ENCODE data around the gene LAMA2. TPM values are rescaled to one million over a fixed set of nuclear protein-coding genes. Genes with fewer than 3 reads are reported as not detected.

The LAMA2 gene
- total and polyA plus RNA-seq, 2 donors (not counting 1 experiment from before 2014, with no cell fraction given), result 19.5 to 67.5 TPM

GRCh38 chr6:128919412-128920180, 36.7 kb downstream of the LAMA2 start:
- no peaks in the 10 kb centered on the region for H3K79me2 ChIP-seq (ENCODE audit: control insufficient read depth, insufficient read depth, low read length)
- DNase-seq (ENCODE audit: low read depth in 2 of 2), result peak; percentile 19 to 28
- H3K27ac ChIP-seq (ENCODE audit: insufficient read depth, low read length), result peak overlapping the region; percentile 48
- no peaks in the 10 kb centered on the region for H3K9me3 ChIP-seq (ENCODE audit: control insufficient read depth, insufficient read depth, low read depth, low read length)
- H3K4me1 ChIP-seq (ENCODE audit: control insufficient read depth, extremely low read depth, insufficient read depth, low read length), result no peaks in the 10 kb centered on the region
- H3K4me2 ChIP-seq (ENCODE audit: extremely low read depth, insufficient read depth, low read length), result peak overlapping the region; percentile 8
- no peaks in the 10 kb centered on the region for H3K36me3 ChIP-seq (ENCODE audit: control insufficient read depth, insufficient read depth, low read length)
- no peak for TF ChIP-seq CTCF (conservative IDR thresholded peaks at IDR 0.05 in 1 of 2, IDR thresholded peaks at IDR 0.05 in 1 of 2; ENCODE audit: low read depth in 1 of 2, low read length in 2 of 2)
- no peak for TF ChIP-seq EZH2 (IDR thresholded peaks at IDR 0.05; ENCODE audit: low read length, missing control alignments)
- no peaks in the 10 kb centered on the region for H4K20me1 ChIP-seq (ENCODE audit: control insufficient read depth, extremely low read depth, insufficient read depth, low read length)
- no peak overlapping the region for H3K9ac ChIP-seq (ENCODE audit: insufficient read depth, low read length)
- H3K27me3 ChIP-seq (ENCODE audit: control insufficient read depth, insufficient read depth, low read length), result no peaks in the 10 kb centered on the region
- H3K4me3 ChIP-seq (replicated peaks in 1 of 4; ENCODE audit: control extremely low read depth in 1 of 4, insufficient read depth in 1 of 4, low read depth in 3 of 4, low read length in 4 of 4), result no peak overlapping the region
- H2AFZ ChIP-seq (ENCODE audit: low read length), result no peak overlapping the region

GRCh38 chr6:128925765-128926164, 42.8 kb downstream of the LAMA2 start:
- Histone ChIP-seq H3K79me2 (ENCODE audit: control insufficient read depth, insufficient read depth, low read length) (no peaks in the 10 kb centered on the region), H3K9ac (ENCODE audit: insufficient read depth, low read length) (no peak overlapping the region), H3K9me3 (ENCODE audit: control insufficient read depth, insufficient read depth, low read depth, low read length) (no peaks in the 10 kb centered on the region), H3K4me3 (replicated peaks in 1 of 4; ENCODE audit: control extremely low read depth in 1 of 4, insufficient read depth in 1 of 4, low read depth in 3 of 4, low read length in 4 of 4) (no peak overlapping the region), H4K20me1 (ENCODE audit: control insufficient read depth, extremely low read depth, insufficient read depth, low read length) (no peaks in the 10 kb centered on the region), H3K36me3 (ENCODE audit: control insufficient read depth, insufficient read depth, low read length) (no peaks in the 10 kb centered on the region), H3K27ac (ENCODE audit: insufficient read depth, low read length) (no peak overlapping the region), H3K4me2 (ENCODE audit: extremely low read depth, insufficient read depth, low read length) (no peak overlapping the region), H3K27me3 (ENCODE audit: control insufficient read depth, insufficient read depth, low read length) (no peaks in the 10 kb centered on the region), H2AFZ (ENCODE audit: low read length) (no peak overlapping the region), H3K4me1 (ENCODE audit: control insufficient read depth, extremely low read depth, insufficient read depth, low read length) (no peaks in the 10 kb centered on the region)
- no peak for TF ChIP-seq EZH2 (IDR thresholded peaks at IDR 0.05; ENCODE audit: low read length, missing control alignments)
- TF ChIP-seq CTCF (conservative IDR thresholded peaks at IDR 0.05 in 1 of 2, IDR thresholded peaks at IDR 0.05 in 1 of 2; ENCODE audit: low read depth in 1 of 2, low read length in 2 of 2), result no peak
- DNase-seq (ENCODE audit: low read depth in 2 of 2), result no peak

- no peak overlapping the region for H3K27ac ChIP-seq (ENCODE audit: insufficient read depth, low read length)
- H4K20me1 ChIP-seq (ENCODE audit: control insufficient read depth, extremely low read depth, insufficient read depth, low read length), result no peaks in the 10 kb centered on the region
- no peaks in the 10 kb centered on the region for H3K4me1 ChIP-seq (ENCODE audit: control insufficient read depth, extremely low read depth, insufficient read depth, low read length)
- no peak overlapping the region for H3K4me3 ChIP-seq (replicated peaks in 1 of 4; ENCODE audit: control extremely low read depth in 1 of 4, insufficient read depth in 1 of 4, low read depth in 3 of 4, low read length in 4 of 4)
- H3K27me3 ChIP-seq (ENCODE audit: control insufficient read depth, insufficient read depth, low read length), result no peaks in the 10 kb centered on the region
- H3K9ac ChIP-seq (ENCODE audit: insufficient read depth, low read length), result no peak overlapping the region
- DNase-seq (ENCODE audit: low read depth in 2 of 2), result no peak
- H3K36me3 ChIP-seq (ENCODE audit: control insufficient read depth, insufficient read depth, low read length), result no peaks in the 10 kb centered on the region
- TF ChIP-seq CTCF (conservative IDR thresholded peaks at IDR 0.05 in 1 of 2, IDR thresholded peaks at IDR 0.05 in 1 of 2; ENCODE audit: low read depth in 1 of 2, low read length in 2 of 2), result no peak
- no peak for TF ChIP-seq EZH2 (IDR thresholded peaks at IDR 0.05; ENCODE audit: low read length, missing control alignments)
- H3K4me2 ChIP-seq (ENCODE audit: extremely low read depth, insufficient read depth, low read length), result no peak overlapping the region
- no peaks in the 10 kb centered on the region for H3K79me2 ChIP-seq (ENCODE audit: control insufficient read depth, insufficient read depth, low read length)
- no peak overlapping the region for H2AFZ ChIP-seq (ENCODE audit: low read length)
- no peaks in the 10 kb centered on the region for H3K9me3 ChIP-seq (ENCODE audit: control insufficient read depth, insufficient read depth, low read depth, low read length)
These were observed 46.9 kb downstream of the LAMA2 start for GRCh38 chr6:128929869-128930268.

Measured in fibroblast of lung (primary cell).